Activated CD4-positive, alpha-beta T cell treated with anti-CD3 and anti-CD28 coated beads, Interleukin-2, amount 10 ng/mL, durations not matched to agents 24 days and 14 days (primary cell): ENCODE results near the gene CIROP. TPM values are rescaled to one million over a fixed set of nuclear protein-coding genes. Genes with fewer than 3 reads are reported as not detected.
A peak's percentile ranks its signal among the peaks of the same experiment; 100 is the strongest.

Source experiments
- DNase-seq: peaks from one replicate; pipeline ENCODE4 v3.0.0; 2022
- H3K27ac Mint-ChIP-seq: one replicate; pipeline ENCODE4 v1.8.0; 2022; ENCODE audit warnings: mild to moderate bottlenecking, mixed read lengths
- H3K27me3 Mint-ChIP-seq: one replicate; pipeline ENCODE4 v1.8.0; 2022; ENCODE audit warnings: mixed read lengths
- H3K36me3 Mint-ChIP-seq: one replicate; pipeline ENCODE4 v1.8.0; 2022; ENCODE audit warnings: low read depth, mild to moderate bottlenecking, mixed read lengths
- H3K4me1 Mint-ChIP-seq: one replicate; pipeline ENCODE4 v1.8.0; 2021; ENCODE audit warnings: mixed read lengths
- H3K4me3 Mint-ChIP-seq: one replicate; pipeline ENCODE4 v1.8.0; 2022; ENCODE audit warnings: mild to moderate bottlenecking, moderate library complexity, mixed read lengths
- H3K9me3 Mint-ChIP-seq: one replicate; pipeline ENCODE4 v1.8.0; 2021; ENCODE audit warnings: mixed read lengths
- intact Hi-C: fragments of 100-400 bp; cut with micrococcal nuclease; formaldehyde crosslinking; loops from one replicate; pipeline ENCODE4 v1.15.1; 2023
- total RNA-seq: library from RNA; stranded (reverse); gene quantifications from 2 replicates; pipeline ENCODE4 v1.2.3, GENCODE V29; 2022

The CIROP gene
- total RNA-seq, 1 donor from 2014 or later, result not detected

DNA sequence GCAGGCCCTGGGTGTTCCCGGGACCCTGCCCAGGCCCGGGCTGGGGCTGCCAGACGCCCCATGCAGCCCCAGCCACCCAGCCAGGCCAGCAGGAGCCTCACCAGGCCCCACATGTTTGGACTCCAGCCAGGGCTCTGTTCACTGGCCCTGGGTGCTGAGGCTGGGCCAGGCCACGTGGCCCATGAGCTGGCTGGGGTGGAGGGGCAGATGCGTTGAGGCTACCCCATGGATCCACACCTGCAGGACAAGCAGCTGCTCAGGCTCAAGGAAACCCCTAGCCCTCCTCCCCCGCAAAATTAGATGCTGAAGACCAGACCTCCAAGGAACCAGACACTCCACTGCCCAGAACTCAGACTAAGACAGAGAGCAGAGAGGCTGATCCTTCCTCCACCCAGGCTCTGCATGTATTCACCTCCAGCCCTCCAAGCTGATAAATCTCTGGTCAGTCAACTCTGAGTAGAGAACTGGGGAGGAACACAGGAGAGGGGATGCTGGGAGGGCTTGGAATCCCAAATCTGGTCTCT lies 49.1 kb downstream of the CIROP start:
- intact Hi-C loops, result loop anchor here (2.0 to 5.0 kb wide), 3 partner anchors 21 to 127 kb away; partner anchors contain the start of genes PRMT5 and PSMB5
- Mint-ChIP-seq H3K36me3 (peaks cover 11% of the 10 kb centered on the region), H3K27me3 (peaks cover 8% of the 10 kb centered on the region), H3K27ac (peak overlapping the region; percentile 64), H3K4me1 (peaks cover 17% of the 10 kb centered on the region), H3K4me3 (peak overlapping the region; percentile 80), H3K9me3 (no peaks in the 10 kb centered on the region)
- no peak for DNase-seq

DNA sequence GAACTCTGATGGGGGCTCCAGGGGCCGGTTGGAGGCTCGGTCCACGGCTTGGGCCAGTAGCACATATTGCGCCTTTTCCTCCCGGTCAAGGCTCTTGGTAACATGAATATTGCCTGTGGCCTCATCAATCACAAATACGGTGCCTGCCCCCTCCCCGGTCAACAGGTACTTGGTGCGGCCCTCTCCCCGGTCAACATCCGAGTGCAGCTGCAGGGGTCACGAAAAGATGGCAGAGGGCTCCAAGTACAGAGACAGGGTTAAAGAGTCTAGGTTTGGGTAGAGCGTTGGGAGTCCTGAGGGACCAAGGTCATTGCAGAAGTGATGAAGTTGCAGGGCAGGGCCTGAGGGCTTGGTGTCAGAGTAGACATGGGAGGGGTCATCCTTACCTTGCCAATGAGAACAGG lies 49.6 kb downstream of the CIROP start:
- Mint-ChIP-seq H3K4me1 (peaks cover 17% of the 10 kb centered on the region), H3K27me3 (peaks cover 8% of the 10 kb centered on the region), H3K9me3 (no peaks in the 10 kb centered on the region), H3K36me3 (peaks cover 10% of the 10 kb centered on the region), H3K27ac (no peak overlapping the region), H3K4me3 (no peak overlapping the region)
- no peak for DNase-seq
- intact Hi-C loops, result loop anchor here (5.0 kb wide), 1 partner anchor 48 kb away; no protein-coding TSS in a partner anchor

DNA sequence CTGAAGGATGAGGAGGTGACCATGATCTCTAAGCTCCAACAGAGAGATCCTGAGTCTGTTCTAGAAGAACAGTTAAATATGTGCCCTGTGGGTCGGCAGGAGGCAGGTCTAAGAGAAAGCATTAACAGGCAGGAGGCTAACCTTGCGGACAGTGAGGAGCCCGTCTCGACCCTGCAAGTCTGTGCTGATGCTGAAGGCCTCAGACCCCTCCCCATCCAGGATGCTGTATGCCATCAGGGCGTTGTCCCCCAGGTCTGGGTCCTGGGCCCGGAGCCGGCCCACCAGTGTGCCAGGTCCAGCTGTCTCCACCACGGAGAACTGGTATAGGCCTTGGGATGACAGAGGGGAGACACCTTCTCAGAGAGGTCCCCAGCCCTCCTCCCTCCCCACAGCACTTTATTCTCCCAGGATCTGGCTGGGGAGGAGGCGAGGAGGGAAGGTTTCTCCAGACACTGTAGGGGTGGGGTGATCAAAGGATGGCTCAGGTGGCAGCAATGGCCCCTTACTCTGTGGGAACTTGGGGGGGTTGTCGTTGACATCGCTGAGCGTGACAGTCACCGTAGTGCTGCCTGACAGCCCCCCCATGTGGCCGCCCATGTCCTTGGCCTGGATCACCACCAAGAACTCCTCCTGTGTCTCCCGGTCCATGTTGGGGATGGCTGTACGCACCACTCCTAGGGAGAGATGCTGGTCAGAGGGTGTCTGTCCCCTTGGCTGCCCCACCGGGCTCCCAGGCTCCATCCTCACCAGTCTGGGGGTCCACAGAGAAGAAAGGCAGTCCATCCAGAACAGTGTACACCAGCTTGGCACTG lies 50.6 kb downstream of the CIROP start:
- Mint-ChIP-seq H3K4me3 (no peak overlapping the region), H3K4me1 (peaks cover 17% of the 10 kb centered on the region), H3K27ac (no peak overlapping the region), H3K9me3 (no peaks in the 10 kb centered on the region), H3K27me3 (peaks cover 8% of the 10 kb centered on the region), H3K36me3 (peaks cover 5% of the 10 kb centered on the region)
- intact Hi-C loops, result no loop called here
- peak; percentile 70 for DNase-seq

DNA sequence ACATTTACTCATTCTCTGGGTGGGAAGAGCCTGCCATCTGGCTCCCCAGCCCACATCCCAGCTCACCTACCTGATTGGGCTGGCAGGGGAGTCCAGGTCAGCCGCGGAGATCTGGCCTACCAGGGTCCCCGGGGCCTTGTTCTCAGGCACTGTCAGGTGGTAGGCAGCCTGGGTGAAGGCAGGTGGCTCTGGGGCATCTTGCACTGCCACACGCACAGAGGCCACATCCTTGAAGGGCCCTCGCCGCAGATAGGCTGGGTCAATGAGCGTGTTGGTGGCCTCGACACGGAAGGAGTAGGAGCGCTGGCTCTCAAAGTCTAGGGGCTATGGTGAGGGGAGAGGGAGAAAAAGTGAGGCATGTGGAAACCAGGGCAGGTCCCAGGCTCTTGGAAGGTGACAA lies 51.4 kb downstream of the CIROP start:
- Mint-ChIP-seq H3K36me3 (peaks cover 2% of the 10 kb centered on the region), H3K4me3 (no peak overlapping the region), H3K4me1 (peaks cover 17% of the 10 kb centered on the region), H3K27me3 (peaks cover 8% of the 10 kb centered on the region), H3K27ac (no peak overlapping the region), H3K9me3 (no peaks in the 10 kb centered on the region)
- intact Hi-C loops, result no loop called here
- no peak for DNase-seq

DNA sequence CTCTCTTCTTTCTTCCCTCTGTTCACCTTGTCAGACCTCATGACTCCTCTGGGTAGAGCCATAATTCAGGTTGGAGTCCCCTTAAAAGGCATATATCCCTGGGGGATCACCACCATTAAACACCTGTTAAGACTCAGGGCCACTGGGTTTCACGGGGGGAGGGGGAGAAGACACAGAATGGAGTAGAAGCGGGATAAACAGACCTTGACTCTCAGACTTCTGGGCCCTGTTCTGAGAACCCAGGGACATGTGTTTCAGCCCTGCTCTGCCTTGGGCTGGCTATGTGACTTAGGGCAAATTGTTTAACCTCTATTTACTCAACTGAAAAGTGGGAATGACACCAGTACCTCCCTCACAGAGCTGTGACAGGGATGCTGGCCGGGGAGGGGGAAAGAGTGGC lies 52.1 kb downstream of the CIROP start:
- intact Hi-C loops, result no loop called here
- no peak for DNase-seq
- H3K4me3 Mint-ChIP-seq, result no peak overlapping the region
- peaks cover 8% of the 10 kb centered on the region for H3K27me3 Mint-ChIP-seq
- H3K4me1 Mint-ChIP-seq, result peaks cover 12% of the 10 kb centered on the region
- H3K27ac Mint-ChIP-seq, result no peak overlapping the region
- H3K9me3 Mint-ChIP-seq, result no peaks in the 10 kb centered on the region
- no peaks in the 10 kb centered on the region for H3K36me3 Mint-ChIP-seq

DNA sequence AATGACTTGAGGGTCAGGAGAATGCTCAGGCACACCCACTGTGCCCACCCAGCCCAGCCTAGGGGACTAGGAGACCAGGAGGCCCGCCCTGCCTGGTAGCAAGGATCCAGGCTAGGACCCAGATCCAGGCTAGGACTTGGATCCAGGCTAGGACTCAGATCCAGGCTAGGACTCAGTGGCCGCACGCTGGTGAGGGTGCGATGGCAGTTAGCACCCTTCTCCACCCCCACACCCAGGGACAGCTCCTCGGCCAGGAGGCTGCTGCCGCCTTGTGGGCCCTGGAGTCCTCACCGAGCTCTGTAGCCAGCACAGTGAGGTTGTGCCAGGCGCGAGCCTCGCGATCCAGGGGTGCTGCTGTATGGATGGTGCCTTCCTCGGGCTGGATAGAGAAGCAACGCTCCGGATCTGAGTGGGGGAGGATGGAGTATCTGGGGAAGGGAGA lies 52.6 kb downstream of the CIROP start:
- Mint-ChIP-seq H3K4me1 (peaks cover 12% of the 10 kb centered on the region), H3K27me3 (peaks cover 8% of the 10 kb centered on the region), H3K9me3 (no peaks in the 10 kb centered on the region), H3K36me3 (no peaks in the 10 kb centered on the region), H3K27ac (no peak overlapping the region), H3K4me3 (no peak overlapping the region)
- DNase-seq, result no peak
- intact Hi-C loops, result no loop called here

DNA sequence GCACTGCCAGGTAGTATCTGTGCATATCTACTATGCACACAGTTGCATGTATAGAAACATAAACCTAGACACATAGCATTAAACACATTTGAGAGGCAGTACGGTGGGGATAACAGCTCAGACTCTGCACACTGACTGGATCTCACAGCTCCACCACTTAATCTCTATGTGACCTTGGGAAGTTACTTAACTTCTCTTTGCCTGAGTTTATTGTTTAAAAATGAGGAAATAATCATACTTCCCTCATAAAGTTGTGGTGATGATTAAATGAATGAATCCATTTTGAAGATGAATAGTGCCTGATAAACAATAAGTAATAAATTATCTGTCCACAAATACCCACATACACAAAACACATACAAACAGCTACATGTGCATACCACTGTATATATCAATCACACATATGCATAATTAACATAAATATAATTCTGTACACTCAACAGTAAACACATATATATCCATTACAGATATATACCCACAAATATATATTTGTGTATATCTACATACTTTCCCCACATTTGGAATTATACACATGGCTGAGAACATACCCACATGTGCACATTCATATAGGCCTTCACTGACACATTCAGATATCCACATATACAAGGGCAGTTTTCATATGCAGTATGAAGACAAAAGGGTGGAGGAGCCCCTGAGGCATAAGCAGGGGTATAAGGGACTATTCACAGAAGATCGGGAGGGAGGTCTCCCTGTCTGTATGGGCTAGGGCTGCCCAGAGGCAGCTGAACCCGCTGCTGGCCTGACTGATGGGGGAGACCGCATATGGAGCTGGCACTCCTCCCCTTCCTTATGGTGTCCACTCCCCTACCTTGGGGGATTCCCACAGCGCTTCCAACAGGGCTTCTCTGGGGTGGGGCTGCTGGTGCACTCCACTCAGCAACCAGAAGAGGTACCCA lies 53.4 kb downstream of the CIROP start:
- H3K4me3 Mint-ChIP-seq, result no peak overlapping the region
- H3K27me3 Mint-ChIP-seq, result peaks cover 3% of the 10 kb centered on the region
- no peak overlapping the region for H3K27ac Mint-ChIP-seq
- no peak for DNase-seq
- intact Hi-C loops, result no loop called here
- no peaks in the 10 kb centered on the region for H3K9me3 Mint-ChIP-seq
- peaks cover 6% of the 10 kb centered on the region for H3K4me1 Mint-ChIP-seq
- no peaks in the 10 kb centered on the region for H3K36me3 Mint-ChIP-seq

Other genes with a start within 250 kb of the CIROP start
- 34.2 and 35.2 TPM in 2 replicates for gene LRP10, start 233.2 kb downstream of the CIROP start, total RNA-seq
- gene REM2, start 221.8 kb downstream of the CIROP start, total RNA-seq, result 0.28 and 0.33 TPM in 2 replicates
- 82.7 and 90.2 TPM in 2 replicates for gene RBM23, start 185.8 kb downstream of the CIROP start, total RNA-seq
- 198 and 200 TPM in 2 replicates for gene PRMT5, start 175.6 kb downstream of the CIROP start, total RNA-seq
- gene HAUS4, start 147.9 kb downstream of the CIROP start, total RNA-seq, result 59.4 and 63.1 TPM in 2 replicates
- gene AJUBA, start 122.4 kb downstream of the CIROP start, total RNA-seq, result 2.4 and 2.7 TPM in 2 replicates
- gene C14orf93, start 94.8 kb downstream of the CIROP start, total RNA-seq, result 6.7 and 8.2 TPM in 2 replicates
- gene PSMB5, start 70.1 kb downstream of the CIROP start, total RNA-seq, result 150 TPM in 2 replicates
- not detected in 2 replicates for gene PSMB11, start 62.8 kb downstream of the CIROP start, total RNA-seq
- gene CDH24, start 47.5 kb downstream of the CIROP start, total RNA-seq, result 1.6 and 1.7 TPM in 2 replicates
- 221 and 224 TPM in 2 replicates for gene ACIN1, start 9.9 kb downstream of the CIROP start, total RNA-seq
- 50.9 and 54.3 TPM in 2 replicates for gene C14orf119, start 9.5 kb downstream of the CIROP start, total RNA-seq
- 0.35 TPM in 1 of 2 replicates, not detected in the other for gene CEBPE, start 14.3 kb upstream of the CIROP start, total RNA-seq
- gene SLC7A8, start 78.7 kb upstream of the CIROP start, total RNA-seq, result not detected in 2 replicates
- not detected in 2 replicates for gene RNF212B, start 132.9 kb upstream of the CIROP start, total RNA-seq
- 12.9 and 13.5 TPM in 2 replicates for gene HOMEZ, start 181.1 kb upstream of the CIROP start, total RNA-seq
- 21.3 and 23.3 TPM in 2 replicates for gene PPP1R3E, start 197.9 kb upstream of the CIROP start, total RNA-seq
- 5.6 and 5.7 TPM in 2 replicates for gene BCL2L2, start 201.8 kb upstream of the CIROP start, total RNA-seq
- gene PABPN1, start 216.5 kb upstream of the CIROP start, total RNA-seq, result 277 and 278 TPM in 2 replicates
- gene SLC22A17, start 247.9 kb upstream of the CIROP start, total RNA-seq, result 2.0 and 2.3 TPM in 2 replicates